ENCODE results near the gene AKR1C1.
"Not testable (repeated sequence)": the region's sequence is repeated elsewhere in the genome, so short reads cannot be mapped to it uniquely, and the experiment has no call there.

DNA sequence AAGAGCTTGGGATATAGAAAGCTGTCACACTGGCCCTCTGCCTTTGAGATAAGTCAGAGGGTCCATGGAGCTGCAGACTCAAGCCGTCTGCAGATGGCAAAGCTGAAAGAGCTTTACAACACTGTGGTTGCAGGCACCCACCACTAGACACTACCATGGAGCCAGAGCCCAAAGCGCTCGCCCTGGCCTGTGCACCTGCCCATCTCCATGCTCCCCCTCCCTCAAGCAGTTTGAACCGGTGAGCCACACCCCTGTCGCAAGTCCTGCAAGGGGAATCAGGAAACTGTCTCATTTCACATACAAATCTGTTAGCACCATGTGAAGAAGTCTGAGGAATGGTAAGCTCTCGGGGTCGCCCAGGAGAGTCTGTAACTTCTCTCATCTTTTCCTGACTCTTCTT, 46.8 kb downstream of the AKR1C1 start:
- TF ChIP-seq, protein P1, sequence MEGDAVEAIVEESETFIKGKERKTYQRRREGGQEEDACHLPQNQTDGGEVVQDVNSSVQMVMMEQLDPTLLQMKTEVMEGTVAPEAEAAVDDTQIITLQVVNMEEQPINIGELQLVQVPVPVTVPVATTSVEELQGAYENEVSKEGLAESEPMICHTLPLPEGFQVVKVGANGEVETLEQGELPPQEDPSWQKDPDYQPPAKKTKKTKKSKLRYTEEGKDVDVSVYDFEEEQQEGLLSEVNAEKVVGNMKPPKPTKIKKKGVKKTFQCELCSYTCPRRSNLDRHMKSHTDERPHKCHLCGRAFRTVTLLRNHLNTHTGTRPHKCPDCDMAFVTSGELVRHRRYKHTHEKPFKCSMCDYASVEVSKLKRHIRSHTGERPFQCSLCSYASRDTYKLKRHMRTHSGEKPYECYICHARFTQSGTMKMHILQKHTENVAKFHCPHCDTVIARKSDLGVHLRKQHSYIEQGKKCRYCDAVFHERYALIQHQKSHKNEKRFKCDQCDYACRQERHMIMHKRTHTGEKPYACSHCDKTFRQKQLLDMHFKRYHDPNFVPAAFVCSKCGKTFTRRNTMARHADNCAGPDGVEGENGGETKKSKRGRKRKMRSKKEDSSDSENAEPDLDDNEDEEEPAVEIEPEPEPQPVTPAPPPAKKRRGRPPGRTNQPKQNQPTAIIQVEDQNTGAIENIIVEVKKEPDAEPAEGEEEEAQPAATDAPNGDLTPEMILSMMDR (conservative IDR thresholded peaks at IDR 0.05 in 1 of 2, IDR thresholded peaks at IDR 0.05 in 1 of 2; ENCODE audit: low read depth in 1 of 2, low read length in 2 of 2): not testable (repeated sequence)
- TF ChIP-seq EZH2 (IDR thresholded peaks at IDR 0.05; ENCODE audit: low read length, missing control alignments): not testable (repeated sequence)
